ENCODE measurements around the gene PYGL. TPM values are rescaled to one million over a fixed set of nuclear protein-coding genes. Genes with fewer than 3 reads are reported as not detected.
A peak's percentile ranks its signal among the peaks of the same experiment; 100 is the strongest.

Gene PYGL
- total RNA-seq, 1 donor from 2014 or later: 63.0 TPM

GRCh38 chr14:50862036-50862570 is 82.2 kb downstream of the PYGL start:
- H3K27me3 Mint-ChIP-seq (ENCODE audit: insufficient read depth, low read depth): peaks cover 2% of the 10 kb centered on the region
- DNase-seq (ENCODE audit: low spot score): no peak
- no peaks in the 10 kb centered on the region for H3F3A ChIP-seq (ENCODE audit: low read depth)
- no peaks in the 10 kb centered on the region for H4K20me1 ChIP-seq (ENCODE audit: low read depth)
- H3K4me3 Mint-ChIP-seq: no peak overlapping the region
- peak overlapping the region; percentile 32 for H3K27ac Mint-ChIP-seq
- H3K4me3 ChIP-seq: no peak overlapping the region
- no peaks in the 10 kb centered on the region for H3K27me3 ChIP-seq
- H3K27ac ChIP-seq: no peak overlapping the region
- no peaks in the 10 kb centered on the region for H3K36me3 ChIP-seq
- no peak overlapping the region for H3K4me2 ChIP-seq
- H3K79me2 ChIP-seq (ENCODE audit: low read depth): no peaks in the 10 kb centered on the region
- no peaks in the 10 kb centered on the region for H3K9me3 ChIP-seq (ENCODE audit: low read depth)
- TF ChIP-seq EZH2 (IDR thresholded peaks at IDR 0.05): no peak
- TF ChIP-seq, protein P1, sequence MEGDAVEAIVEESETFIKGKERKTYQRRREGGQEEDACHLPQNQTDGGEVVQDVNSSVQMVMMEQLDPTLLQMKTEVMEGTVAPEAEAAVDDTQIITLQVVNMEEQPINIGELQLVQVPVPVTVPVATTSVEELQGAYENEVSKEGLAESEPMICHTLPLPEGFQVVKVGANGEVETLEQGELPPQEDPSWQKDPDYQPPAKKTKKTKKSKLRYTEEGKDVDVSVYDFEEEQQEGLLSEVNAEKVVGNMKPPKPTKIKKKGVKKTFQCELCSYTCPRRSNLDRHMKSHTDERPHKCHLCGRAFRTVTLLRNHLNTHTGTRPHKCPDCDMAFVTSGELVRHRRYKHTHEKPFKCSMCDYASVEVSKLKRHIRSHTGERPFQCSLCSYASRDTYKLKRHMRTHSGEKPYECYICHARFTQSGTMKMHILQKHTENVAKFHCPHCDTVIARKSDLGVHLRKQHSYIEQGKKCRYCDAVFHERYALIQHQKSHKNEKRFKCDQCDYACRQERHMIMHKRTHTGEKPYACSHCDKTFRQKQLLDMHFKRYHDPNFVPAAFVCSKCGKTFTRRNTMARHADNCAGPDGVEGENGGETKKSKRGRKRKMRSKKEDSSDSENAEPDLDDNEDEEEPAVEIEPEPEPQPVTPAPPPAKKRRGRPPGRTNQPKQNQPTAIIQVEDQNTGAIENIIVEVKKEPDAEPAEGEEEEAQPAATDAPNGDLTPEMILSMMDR (IDR thresholded peaks at IDR 0.05): no peak
- no peak for TF ChIP-seq EZH2phosphoT487 (IDR thresholded peaks at IDR 0.05)
- H2AFZ ChIP-seq (replicated peaks): no peak overlapping the region
- H3K4me1 Mint-ChIP-seq: peaks cover 39% of the 10 kb centered on the region
- peaks cover 15% of the 10 kb centered on the region for H3K4me1 ChIP-seq
- no peaks in the 10 kb centered on the region for H3K36me3 Mint-ChIP-seq
- no peak overlapping the region for H3K9ac ChIP-seq
- no peaks in the 10 kb centered on the region for H3K9me3 Mint-ChIP-seq

- H3K27ac ChIP-seq: no peak overlapping the region
Observed at GRCh38 chr14:50860478-50861086, 83.7 kb downstream of the PYGL start.

GRCh38 chr14:50859296-50859624 is 85.0 kb downstream of the PYGL start:
- H3K79me2 ChIP-seq (ENCODE audit: low read depth): no peaks in the 10 kb centered on the region
- peak overlapping the region; percentile 10 for H3K4me2 ChIP-seq
- H3K27ac Mint-ChIP-seq: peak overlapping the region; percentile 33
- H3K4me3 ChIP-seq: no peak overlapping the region
- no peaks in the 10 kb centered on the region for H3F3A ChIP-seq (ENCODE audit: low read depth)
- H3K4me1 Mint-ChIP-seq: peaks cover 33% of the 10 kb centered on the region
- peaks cover 15% of the 10 kb centered on the region for H3K4me1 ChIP-seq
- H3K36me3 Mint-ChIP-seq: no peaks in the 10 kb centered on the region
- no peak overlapping the region for H3K27ac ChIP-seq
- H3K9me3 ChIP-seq (ENCODE audit: low read depth): no peaks in the 10 kb centered on the region
- TF ChIP-seq EZH2 (IDR thresholded peaks at IDR 0.05): no peak
- no peak for TF ChIP-seq EZH2phosphoT487 (IDR thresholded peaks at IDR 0.05)
- TF ChIP-seq, protein P1 (IDR thresholded peaks at IDR 0.05): no peak
- peak overlapping the region; percentile 99 for H2AFZ ChIP-seq (replicated peaks)
- H4K20me1 ChIP-seq (ENCODE audit: low read depth): no peaks in the 10 kb centered on the region
- no peak overlapping the region for H3K4me3 Mint-ChIP-seq
- no peak for DNase-seq (ENCODE audit: low spot score)
- H3K27me3 ChIP-seq: no peaks in the 10 kb centered on the region
- H3K9ac ChIP-seq: no peak overlapping the region
- H3K9me3 Mint-ChIP-seq: no peaks in the 10 kb centered on the region
- peaks cover 5% of the 10 kb centered on the region for H3K27me3 Mint-ChIP-seq (ENCODE audit: insufficient read depth, low read depth)
- H3K36me3 ChIP-seq: no peaks in the 10 kb centered on the region

More at GRCh38 chr14:50860478-50861086, 83.7 kb downstream of the PYGL start:
- Histone ChIP-seq H3F3A (ENCODE audit: low read depth) (no peaks in the 10 kb centered on the region), H3K27me3 (no peaks in the 10 kb centered on the region), H3K9me3 (ENCODE audit: low read depth) (no peaks in the 10 kb centered on the region), H3K79me2 (ENCODE audit: low read depth) (no peaks in the 10 kb centered on the region), H3K4me2 (peak overlapping the region; percentile 48), H4K20me1 (ENCODE audit: low read depth) (no peaks in the 10 kb centered on the region), H3K4me1 (peaks cover 15% of the 10 kb centered on the region), H3K9ac (no peak overlapping the region), H3K4me3 (no peak overlapping the region), H3K36me3 (no peaks in the 10 kb centered on the region), H2AFZ (replicated peaks) (peak overlapping the region; percentile 99)
- no peak for TF ChIP-seq EZH2phosphoT487 (IDR thresholded peaks at IDR 0.05)
- TF ChIP-seq EZH2 (IDR thresholded peaks at IDR 0.05): no peak
- TF ChIP-seq, protein P1 (IDR thresholded peaks at IDR 0.05): peak; percentile 78
- Mint-ChIP-seq H3K36me3 (no peaks in the 10 kb centered on the region), H3K27ac (peak overlapping the region; percentile 79), H3K9me3 (no peaks in the 10 kb centered on the region), H3K4me3 (peak overlapping the region; percentile 21), H3K27me3 (ENCODE audit: insufficient read depth, low read depth) (peaks cover 2% of the 10 kb centered on the region), H3K4me1 (peaks cover 39% of the 10 kb centered on the region)
- peak; percentile 78 for DNase-seq (ENCODE audit: low spot score)

Data from neural progenitor cell (in vitro differentiated cells).